HPDE6-E6E7 (cell line): Measurements from ENCODE around the gene LRFN3.
"Not testable (repeated sequence)": the region's sequence is repeated elsewhere in the genome, so short reads cannot be mapped to it uniquely, and the experiment has no call there.

ENCODE experiments used
- DNase-seq: peaks from one replicate; pipeline ENCODE4 v3.0.0; 2011; ENCODE audit warnings: missing footprints; ENCODE audit errors: extremely low spot score

LRFN3 gene

GRCh38 chr19:35977446-35978222 lies 41.5 kb downstream of the LRFN3 start:
- DNase-seq = no peak

GRCh38 chr19:35978271-35978670 lies 42.1 kb downstream of the LRFN3 start:
- no peak for DNase-seq

- no peak for DNase-seq
These were observed 42.7 kb downstream of the LRFN3 start for GRCh38 chr19:35978832-35979365.

GRCh38 chr19:35980997-35981396 lies 44.8 kb downstream of the LRFN3 start:
- not testable (repeated sequence) for DNase-seq

- DNase-seq = no peak
These were observed 47.0 kb downstream of the LRFN3 start for GRCh38 chr19:35983177-35983576.

GRCh38 chr19:35986111-35986510 lies 49.9 kb downstream of the LRFN3 start:
- DNase-seq = no peak

- DNase-seq = no peak
These were observed 50.7 kb downstream of the LRFN3 start for GRCh38 chr19:35986664-35987570.

GRCh38 chr19:35987571-35987896 lies 51.4 kb downstream of the LRFN3 start:
- DNase-seq = no peak

- DNase-seq = no peak
These were observed 52.6 kb downstream of the LRFN3 start for GRCh38 chr19:35988824-35989223.

GRCh38 chr19:35990156-35990555 lies 54.0 kb downstream of the LRFN3 start:
- no peak for DNase-seq

GRCh38 chr19:35990771-35991730 lies 54.9 kb downstream of the LRFN3 start:
- no peak for DNase-seq

- DNase-seq = no peak
These were observed 55.7 kb downstream of the LRFN3 start for GRCh38 chr19:35991731-35992450.

GRCh38 chr19:35992907-35993765 lies 57.0 kb downstream of the LRFN3 start:
- DNase-seq = no peak

GRCh38 chr19:35993923-35994598 lies 57.9 kb downstream of the LRFN3 start:
- DNase-seq = no peak
